GM12873 (cell line): ENCODE data around the gene GP5.

Source experiments
- CTCF ChIP-seq: IDR thresholded peaks from 2 replicates; pipeline ENCODE4 v1.5.1; 2012; ENCODE audit warnings: low read depth, mild to moderate bottlenecking, moderate library complexity, low read length, control low read depth; ENCODE audit not compliant: insufficient read depth; ENCODE audit errors: missing control alignments

The GP5 gene

GRCh38 chr3:194379231-194379630 is 19.8 kb downstream of the GP5 start:
- TF ChIP-seq CTCF: no peak

GRCh38 chr3:194377708-194378107 is 21.4 kb downstream of the GP5 start:
- no peak for TF ChIP-seq CTCF

- TF ChIP-seq CTCF: no peak
Observed at GRCh38 chr3:194376241-194376560, 22.9 kb downstream of the GP5 start.

GRCh38 chr3:194375473-194376240 is 23.4 kb downstream of the GP5 start:
- TF ChIP-seq CTCF: no peak

- TF ChIP-seq CTCF: no peak
Observed at GRCh38 chr3:194374935-194375334, 24.1 kb downstream of the GP5 start.

- TF ChIP-seq CTCF: no peak
Observed at GRCh38 chr3:194373899-194374298, 25.2 kb downstream of the GP5 start.

GRCh38 chr3:194373028-194373427 is 26.0 kb downstream of the GP5 start:
- TF ChIP-seq CTCF: no peak
